HEK293 (cell line): ENCODE data around the gene KRT12.

Source experiments
- GLIS2 ChIP-seq: fragments of 450-650 bp; formaldehyde crosslinking; IDR thresholded peaks from 2 replicates; pipeline ENCODE4 v1.5.1; 2016; ENCODE audit warnings: missing biosample characterization, missing genetic modification characterization
- KLF1 ChIP-seq: fragments of 450-650 bp; formaldehyde crosslinking; IDR thresholded peaks from 2 replicates; pipeline ENCODE4 v1.5.1; 2016; ENCODE audit warnings: missing biosample characterization, missing genetic modification characterization
- KLF9 ChIP-seq: fragments of 450-650 bp; formaldehyde crosslinking; IDR thresholded peaks from 2 replicates; pipeline ENCODE4 v1.5.1; 2016; ENCODE audit warnings: missing biosample characterization, missing genetic modification characterization, low read depth
- OSR2 ChIP-seq: fragments of 450-650 bp; formaldehyde crosslinking; IDR thresholded peaks from 2 replicates; pipeline ENCODE4 v1.5.1; 2016; ENCODE audit warnings: missing biosample characterization, missing genetic modification characterization
- WT1 ChIP-seq: fragments of 450-650 bp; formaldehyde crosslinking; IDR thresholded peaks from 2 replicates; pipeline ENCODE4 v1.5.1; 2016; ENCODE audit warnings: missing biosample characterization, missing genetic modification characterization
- YY1 ChIP-seq: fragments of 450-650 bp; formaldehyde crosslinking; IDR thresholded peaks from 2 replicates; pipeline ENCODE4 v1.5.1; 2018; ENCODE audit warnings: missing biosample characterization, missing genetic modification characterization
- ZFP3 ChIP-seq: fragments of 450-650 bp; formaldehyde crosslinking; IDR thresholded peaks from 2 replicates; pipeline ENCODE4 v1.5.1; 2016; ENCODE audit warnings: low read depth, missing biosample characterization, missing genetic modification characterization
- ZFP37 ChIP-seq: fragments of 450-650 bp; formaldehyde crosslinking; IDR thresholded peaks from 2 replicates; pipeline ENCODE4 v1.5.1; 2016; ENCODE audit warnings: missing biosample characterization, missing genetic modification characterization
- ZFP41 ChIP-seq: fragments of 450-650 bp; formaldehyde crosslinking; IDR thresholded peaks from 2 replicates; pipeline ENCODE4 v1.5.1; 2016; ENCODE audit warnings: missing biosample characterization, missing genetic modification characterization, borderline replicate concordance
- ZNF174 ChIP-seq: fragments of 450-650 bp; formaldehyde crosslinking; IDR thresholded peaks from 2 replicates; pipeline ENCODE4 v1.5.0; 2017; ENCODE audit warnings: missing biosample characterization, mild to moderate bottlenecking, missing genetic modification characterization
- ZNF223 ChIP-seq: fragments of 450-650 bp; formaldehyde crosslinking; IDR thresholded peaks from 2 replicates; pipeline ENCODE4 v1.5.1; 2016; ENCODE audit warnings: missing biosample characterization, missing genetic modification characterization
- ZNF324 ChIP-seq: fragments of 450-650 bp; formaldehyde crosslinking; IDR thresholded peaks from 2 replicates; pipeline ENCODE4 v1.5.1; 2016; ENCODE audit warnings: missing biosample characterization, missing genetic modification characterization
- ZNF350 ChIP-seq: fragments of 450-650 bp; formaldehyde crosslinking; IDR thresholded peaks from 2 replicates; pipeline ENCODE4 v1.5.0; 2017; ENCODE audit warnings: missing biosample characterization, mild to moderate bottlenecking, missing genetic modification characterization
- ZNF354C ChIP-seq: fragments of 450-650 bp; formaldehyde crosslinking; IDR thresholded peaks from 2 replicates; pipeline ENCODE4 v1.5.1; 2016; ENCODE audit warnings: missing biosample characterization, missing genetic modification characterization, low read depth, borderline replicate concordance
- ZNF366 ChIP-seq: fragments of 450-650 bp; formaldehyde crosslinking; conservative IDR thresholded peaks from 2 replicates; pipeline ENCODE4 v1.5.1; 2016; ENCODE audit warnings: missing biosample characterization, missing genetic modification characterization
- ZNF416 ChIP-seq: fragments of 450-650 bp; formaldehyde crosslinking; IDR thresholded peaks from 2 replicates; pipeline ENCODE4 v1.5.1; 2016; ENCODE audit warnings: missing biosample characterization, missing genetic modification characterization
- ZNF521 ChIP-seq: fragments of 450-650 bp; formaldehyde crosslinking; IDR thresholded peaks from 2 replicates; pipeline ENCODE4 v1.5.1; 2017; ENCODE audit warnings: missing biosample characterization, mild to moderate bottlenecking, missing genetic modification characterization
- ZNF561 ChIP-seq: fragments of 450-650 bp; IDR thresholded peaks from 2 replicates; pipeline ENCODE4 v1.5.1; 2018; ENCODE audit warnings: missing biosample characterization, missing genetic modification characterization, borderline replicate concordance
- ZNF626 ChIP-seq: fragments of 450-650 bp; sonication (Bioruptor Pico); formaldehyde crosslinking; IDR thresholded peaks from 2 replicates; pipeline ENCODE4 v1.5.1; 2018; ENCODE audit warnings: missing biosample characterization, missing genetic modification characterization, inconsistent platforms
- ZNF785 ChIP-seq: fragments of 450-650 bp; formaldehyde crosslinking; IDR thresholded peaks from 2 replicates; pipeline ENCODE4 v1.5.1; 2016; ENCODE audit warnings: missing biosample characterization, missing genetic modification characterization
- TF ChIP-seq, protein P1 (sequence below): IDR thresholded peaks from 2 replicates; pipeline ENCODE4 v1.6.1; 2011; ENCODE audit warnings: mild to moderate bottlenecking, low read depth, low read length, borderline replicate concordance
- TF ChIP-seq, protein P2 (sequence below): fragments of 450-650 bp; formaldehyde crosslinking; IDR thresholded peaks from 2 replicates; pipeline ENCODE4; 2016; ENCODE audit warnings: missing biosample characterization, missing genetic modification characterization
- TF ChIP-seq, protein P3 (sequence below): fragments of 450-650 bp; formaldehyde crosslinking; IDR thresholded peaks from 2 replicates; pipeline ENCODE4 v1.5.1; 2016; ENCODE audit warnings: missing biosample characterization, missing genetic modification characterization
- TF ChIP-seq, protein P4 (sequence below): fragments of 450-650 bp; formaldehyde crosslinking; IDR thresholded peaks from 2 replicates; pipeline ENCODE4 v1.5.1; 2017; ENCODE audit warnings: missing biosample characterization, missing genetic modification characterization
- TF ChIP-seq, protein P5 (sequence below): fragments of 450-650 bp; formaldehyde crosslinking; IDR thresholded peaks from 2 replicates; pipeline ENCODE4 v1.5.1; 2016; ENCODE audit warnings: missing biosample characterization, missing genetic modification characterization
- TF ChIP-seq, protein P6 (sequence below): fragments of 450-650 bp; formaldehyde crosslinking; IDR thresholded peaks from 2 replicates; pipeline ENCODE4 v1.5.1; 2016; ENCODE audit warnings: missing biosample characterization, missing genetic modification characterization

The KRT12 gene

DNA sequence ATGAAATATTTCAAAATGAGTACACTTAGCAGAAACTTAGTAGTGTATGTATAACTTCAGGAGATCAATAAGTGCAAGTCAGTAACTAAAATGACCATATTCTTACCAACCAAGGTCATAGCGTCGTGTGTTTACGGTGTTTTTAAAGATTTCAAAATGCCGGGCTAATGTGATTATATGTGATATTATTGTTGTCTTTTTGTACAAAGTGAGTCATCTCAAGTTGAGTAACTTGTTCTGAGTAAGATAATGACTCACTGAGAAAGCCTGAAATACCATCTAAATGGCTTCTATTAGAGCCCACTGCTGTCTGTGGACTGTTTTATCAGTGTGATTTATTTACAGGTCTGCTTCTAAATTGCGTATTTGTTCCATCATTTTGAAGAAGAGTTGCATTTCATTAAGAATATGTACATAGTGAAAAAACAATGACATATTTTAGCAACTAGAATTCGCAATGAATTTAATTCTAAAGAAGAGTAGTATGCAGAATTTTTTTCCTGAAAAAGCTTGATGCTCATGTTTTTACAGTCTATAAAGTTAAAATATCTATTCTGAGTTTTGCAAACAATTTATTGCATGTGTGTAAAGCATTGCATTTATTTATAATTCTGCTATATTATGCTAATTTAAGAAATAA, 12.7 kb downstream of the KRT12 start (continued):
- TF ChIP-seq ZNF223 (tag by site-specific recombination) = no peak
- TF ChIP-seq ZFP37 (tag by site-specific recombination) = no peak
- no peak for TF ChIP-seq ZNF350
- TF ChIP-seq ZNF174 = no peak
- TF ChIP-seq, protein P1, sequence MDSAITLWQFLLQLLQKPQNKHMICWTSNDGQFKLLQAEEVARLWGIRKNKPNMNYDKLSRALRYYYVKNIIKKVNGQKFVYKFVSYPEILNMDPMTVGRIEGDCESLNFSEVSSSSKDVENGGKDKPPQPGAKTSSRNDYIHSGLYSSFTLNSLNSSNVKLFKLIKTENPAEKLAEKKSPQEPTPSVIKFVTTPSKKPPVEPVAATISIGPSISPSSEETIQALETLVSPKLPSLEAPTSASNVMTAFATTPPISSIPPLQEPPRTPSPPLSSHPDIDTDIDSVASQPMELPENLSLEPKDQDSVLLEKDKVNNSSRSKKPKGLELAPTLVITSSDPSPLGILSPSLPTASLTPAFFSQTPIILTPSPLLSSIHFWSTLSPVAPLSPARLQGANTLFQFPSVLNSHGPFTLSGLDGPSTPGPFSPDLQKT = no peak
- TF ChIP-seq ZNF324 (tag by site-specific recombination) = 0 out of 2 replicates have a peak, but pooled peaks have one; percentile 53
- TF ChIP-seq, protein P2, sequence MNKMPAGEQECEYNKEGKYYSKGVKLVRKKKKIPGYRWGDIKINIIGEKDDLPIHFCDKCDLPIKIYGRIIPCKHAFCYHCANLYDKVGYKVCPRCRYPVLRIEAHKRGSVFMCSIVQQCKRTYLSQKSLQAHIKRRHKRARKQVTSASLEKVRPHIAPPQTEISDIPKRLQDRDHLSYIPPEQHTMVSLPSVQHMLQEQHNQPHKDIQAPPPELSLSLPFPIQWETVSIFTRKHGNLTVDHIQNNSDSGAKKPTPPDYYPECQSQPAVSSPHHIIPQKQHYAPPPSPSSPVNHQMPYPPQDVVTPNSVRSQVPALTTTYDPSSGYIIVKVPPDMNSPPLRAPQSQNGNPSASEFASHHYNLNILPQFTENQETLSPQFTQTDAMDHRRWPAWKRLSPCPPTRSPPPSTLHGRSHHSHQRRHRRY (tag by site-specific recombination) = no peak
- no peak for TF ChIP-seq KLF1
- TF ChIP-seq ZNF354C (tag by site-specific recombination) = no peak
- TF ChIP-seq, protein P3, sequence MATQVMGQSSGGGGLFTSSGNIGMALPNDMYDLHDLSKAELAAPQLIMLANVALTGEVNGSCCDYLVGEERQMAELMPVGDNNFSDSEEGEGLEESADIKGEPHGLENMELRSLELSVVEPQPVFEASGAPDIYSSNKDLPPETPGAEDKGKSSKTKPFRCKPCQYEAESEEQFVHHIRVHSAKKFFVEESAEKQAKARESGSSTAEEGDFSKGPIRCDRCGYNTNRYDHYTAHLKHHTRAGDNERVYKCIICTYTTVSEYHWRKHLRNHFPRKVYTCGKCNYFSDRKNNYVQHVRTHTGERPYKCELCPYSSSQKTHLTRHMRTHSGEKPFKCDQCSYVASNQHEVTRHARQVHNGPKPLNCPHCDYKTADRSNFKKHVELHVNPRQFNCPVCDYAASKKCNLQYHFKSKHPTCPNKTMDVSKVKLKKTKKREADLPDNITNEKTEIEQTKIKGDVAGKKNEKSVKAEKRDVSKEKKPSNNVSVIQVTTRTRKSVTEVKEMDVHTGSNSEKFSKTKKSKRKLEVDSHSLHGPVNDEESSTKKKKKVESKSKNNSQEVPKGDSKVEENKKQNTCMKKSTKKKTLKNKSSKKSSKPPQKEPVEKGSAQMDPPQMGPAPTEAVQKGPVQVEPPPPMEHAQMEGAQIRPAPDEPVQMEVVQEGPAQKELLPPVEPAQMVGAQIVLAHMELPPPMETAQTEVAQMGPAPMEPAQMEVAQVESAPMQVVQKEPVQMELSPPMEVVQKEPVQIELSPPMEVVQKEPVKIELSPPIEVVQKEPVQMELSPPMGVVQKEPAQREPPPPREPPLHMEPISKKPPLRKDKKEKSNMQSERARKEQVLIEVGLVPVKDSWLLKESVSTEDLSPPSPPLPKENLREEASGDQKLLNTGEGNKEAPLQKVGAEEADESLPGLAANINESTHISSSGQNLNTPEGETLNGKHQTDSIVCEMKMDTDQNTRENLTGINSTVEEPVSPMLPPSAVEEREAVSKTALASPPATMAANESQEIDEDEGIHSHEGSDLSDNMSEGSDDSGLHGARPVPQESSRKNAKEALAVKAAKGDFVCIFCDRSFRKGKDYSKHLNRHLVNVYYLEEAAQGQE = no peak
- no peak for TF ChIP-seq ZNF521 (tag by site-specific recombination)
- TF ChIP-seq, protein P4, sequence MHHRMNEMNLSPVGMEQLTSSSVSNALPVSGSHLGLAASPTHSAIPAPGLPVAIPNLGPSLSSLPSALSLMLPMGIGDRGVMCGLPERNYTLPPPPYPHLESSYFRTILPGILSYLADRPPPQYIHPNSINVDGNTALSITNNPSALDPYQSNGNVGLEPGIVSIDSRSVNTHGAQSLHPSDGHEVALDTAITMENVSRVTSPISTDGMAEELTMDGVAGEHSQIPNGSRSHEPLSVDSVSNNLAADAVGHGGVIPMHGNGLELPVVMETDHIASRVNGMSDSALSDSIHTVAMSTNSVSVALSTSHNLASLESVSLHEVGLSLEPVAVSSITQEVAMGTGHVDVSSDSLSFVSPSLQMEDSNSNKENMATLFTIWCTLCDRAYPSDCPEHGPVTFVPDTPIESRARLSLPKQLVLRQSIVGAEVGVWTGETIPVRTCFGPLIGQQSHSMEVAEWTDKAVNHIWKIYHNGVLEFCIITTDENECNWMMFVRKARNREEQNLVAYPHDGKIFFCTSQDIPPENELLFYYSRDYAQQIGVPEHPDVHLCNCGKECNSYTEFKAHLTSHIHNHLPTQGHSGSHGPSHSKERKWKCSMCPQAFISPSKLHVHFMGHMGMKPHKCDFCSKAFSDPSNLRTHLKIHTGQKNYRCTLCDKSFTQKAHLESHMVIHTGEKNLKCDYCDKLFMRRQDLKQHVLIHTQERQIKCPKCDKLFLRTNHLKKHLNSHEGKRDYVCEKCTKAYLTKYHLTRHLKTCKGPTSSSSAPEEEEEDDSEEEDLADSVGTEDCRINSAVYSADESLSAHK (tag by site-specific recombination) = no peak
- TF ChIP-seq ZNF785 (tag by site-specific recombination) = no peak
- TF ChIP-seq, protein P5, sequence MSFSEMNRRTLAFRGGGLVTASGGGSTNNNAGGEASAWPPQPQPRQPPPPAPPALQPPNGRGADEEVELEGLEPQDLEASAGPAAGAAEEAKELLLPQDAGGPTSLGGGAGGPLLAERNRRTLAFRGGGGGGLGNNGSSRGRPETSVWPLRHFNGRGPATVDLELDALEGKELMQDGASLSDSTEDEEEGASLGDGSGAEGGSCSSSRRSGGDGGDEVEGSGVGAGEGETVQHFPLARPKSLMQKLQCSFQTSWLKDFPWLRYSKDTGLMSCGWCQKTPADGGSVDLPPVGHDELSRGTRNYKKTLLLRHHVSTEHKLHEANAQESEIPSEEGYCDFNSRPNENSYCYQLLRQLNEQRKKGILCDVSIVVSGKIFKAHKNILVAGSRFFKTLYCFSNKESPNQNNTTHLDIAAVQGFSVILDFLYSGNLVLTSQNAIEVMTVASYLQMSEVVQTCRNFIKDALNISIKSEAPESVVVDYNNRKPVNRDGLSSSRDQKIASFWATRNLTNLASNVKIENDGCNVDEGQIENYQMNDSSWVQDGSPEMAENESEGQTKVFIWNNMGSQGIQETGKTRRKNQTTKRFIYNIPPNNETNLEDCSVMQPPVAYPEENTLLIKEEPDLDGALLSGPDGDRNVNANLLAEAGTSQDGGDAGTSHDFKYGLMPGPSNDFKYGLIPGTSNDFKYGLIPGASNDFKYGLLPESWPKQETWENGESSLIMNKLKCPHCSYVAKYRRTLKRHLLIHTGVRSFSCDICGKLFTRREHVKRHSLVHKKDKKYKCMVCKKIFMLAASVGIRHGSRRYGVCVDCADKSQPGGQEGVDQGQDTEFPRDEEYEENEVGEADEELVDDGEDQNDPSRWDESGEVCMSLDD (tag by site-specific recombination) = no peak
- TF ChIP-seq, protein P6, sequence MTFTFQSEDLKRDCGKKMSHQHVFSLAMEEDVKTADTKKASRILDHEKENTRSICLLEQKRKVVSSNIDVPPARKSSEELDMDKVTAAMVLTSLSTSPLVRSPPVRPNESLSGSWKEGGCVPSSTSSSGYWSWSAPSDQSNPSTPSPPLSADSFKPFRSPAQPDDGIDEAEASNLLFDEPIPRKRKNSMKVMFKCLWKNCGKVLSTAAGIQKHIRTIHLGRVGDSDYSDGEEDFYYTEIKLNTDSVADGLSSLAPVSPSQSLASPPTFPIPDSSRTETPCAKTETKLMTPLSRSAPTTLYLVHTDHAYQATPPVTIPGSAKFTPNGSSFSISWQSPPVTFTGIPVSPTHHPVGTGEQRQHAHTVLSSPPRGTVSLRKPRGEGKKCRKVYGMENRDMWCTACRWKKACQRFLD (tag by site-specific recombination) = no peak
- TF ChIP-seq YY1 = no peak
- TF ChIP-seq WT1 = no peak
- peak; percentile 72 for TF ChIP-seq ZNF366 (tag by site-specific recombination)
- TF ChIP-seq GLIS2 = no peak
- TF ChIP-seq ZFP41 (tag by site-specific recombination) = no peak
- peak; percentile 48 for TF ChIP-seq OSR2 (tag by site-specific recombination)
- no peak for TF ChIP-seq ZNF561 (tag by site-specific recombination)
- TF ChIP-seq ZNF416 (tag by site-specific recombination) = no peak
- no peak for TF ChIP-seq ZFP3
- no peak for TF ChIP-seq ZNF626 (tag by site-specific recombination)
- TF ChIP-seq KLF9 (tag by site-specific recombination) = no peak
